NCI-H2029 (cell line): Measurements from ENCODE around the gene MMS22L.

ENCODE experiments used
- DNase-seq: peaks from one replicate; lab custom pipeline; 2025; lab: John Stamatoyannopoulos, UW

The MMS22L gene

GRCh38 chr6:97138581-97138980 is 144.4 kb downstream of the MMS22L start:
- no peak for DNase-seq

GRCh38 chr6:97136626-97137358 is 146.2 kb downstream of the MMS22L start:
- no peak for DNase-seq

GRCh38 chr6:97133067-97133466 is 149.9 kb downstream of the MMS22L start:
- no peak for DNase-seq

GRCh38 chr6:97129106-97129505 is 153.9 kb downstream of the MMS22L start:
- DNase-seq, result no peak

- no peak for DNase-seq
Observed at GRCh38 chr6:97128507-97128906, 154.5 kb downstream of the MMS22L start.

GRCh38 chr6:97123652-97124051 is 159.4 kb downstream of the MMS22L start:
- no peak for DNase-seq

GRCh38 chr6:97123112-97123511 is 159.9 kb downstream of the MMS22L start:
- no peak for DNase-seq

- DNase-seq, result no peak
Observed at GRCh38 chr6:97120511-97120910, 162.5 kb downstream of the MMS22L start.

- no peak for DNase-seq
Observed at GRCh38 chr6:97114645-97115044, 168.4 kb downstream of the MMS22L start.

- DNase-seq, result no peak
Observed at GRCh38 chr6:97113170-97113569, 169.8 kb downstream of the MMS22L start.

GRCh38 chr6:97111243-97111642 is 171.8 kb downstream of the MMS22L start:
- no peak for DNase-seq

GRCh38 chr6:97110626-97111025 is 172.4 kb downstream of the MMS22L start:
- no peak for DNase-seq

GRCh38 chr6:97110149-97110548 is 172.9 kb downstream of the MMS22L start:
- no peak for DNase-seq

GRCh38 chr6:97109444-97109843 is 173.6 kb downstream of the MMS22L start:
- DNase-seq, result no peak

GRCh38 chr6:97102145-97102790 is 180.7 kb downstream of the MMS22L start:
- no peak for DNase-seq

GRCh38 chr6:97100696-97101095 is 182.3 kb downstream of the MMS22L start:
- no peak for DNase-seq

GRCh38 chr6:97097068-97098047 is 185.7 kb downstream of the MMS22L start:
- no peak for DNase-seq

GRCh38 chr6:97095311-97095850 is 187.6 kb downstream of the MMS22L start:
- DNase-seq, result no peak

- no peak for DNase-seq
Observed at GRCh38 chr6:97094376-97094775, 188.6 kb downstream of the MMS22L start.

- DNase-seq, result no peak
Observed at GRCh38 chr6:97092673-97093305, 190.2 kb downstream of the MMS22L start.
